Brain microvascular endothelial cell (primary cell): ENCODE results near the gene PRTN3.

Experiments
- DNase-seq: peaks from one replicate; pipeline ENCODE4 v3.0.0-alpha.2; 2020
- H3K27ac ChIP-seq: fragments of 250-450 bp; sonication (Bioruptor Pico); 2 replicates; pipeline ENCODE4 v1.5.1; 2020; ENCODE audit warnings: mild to moderate bottlenecking, moderate library complexity
- H3K27me3 ChIP-seq: fragments of 250-450 bp; sonication (Bioruptor Pico); replicated peaks from 2 replicates; pipeline ENCODE4 v1.5.1; 2020; ENCODE audit warnings: mild to moderate bottlenecking
- H3K36me3 ChIP-seq: fragments of 250-450 bp; sonication (Bioruptor Pico); replicated peaks from 2 replicates; pipeline ENCODE4 v1.5.1; 2020; ENCODE audit warnings: mild to moderate bottlenecking
- H3K4me3 ChIP-seq: 2 replicates; pipeline ENCODE4 v1.5.1; 2011; ENCODE audit warnings: low read depth, mild to moderate bottlenecking, control low read depth, low read length, moderate library complexity
- in situ Hi-C: cut with HindIII; loops from 2 replicates; pipeline ENCODE4 v1.10.0; 2017; ENCODE audit warnings: low sequenced_read_pairs, low pct_ligation_motif_present
- TF ChIP-seq, protein P1 (sequence below): IDR thresholded peaks from 2 replicates; pipeline ENCODE4 v1.5.1; 2011; ENCODE audit warnings: low read depth, mild to moderate bottlenecking, moderate library complexity, low read length, control low read depth, inconsistent platforms; ENCODE audit errors: missing control alignments

PRTN3 gene

DNA sequence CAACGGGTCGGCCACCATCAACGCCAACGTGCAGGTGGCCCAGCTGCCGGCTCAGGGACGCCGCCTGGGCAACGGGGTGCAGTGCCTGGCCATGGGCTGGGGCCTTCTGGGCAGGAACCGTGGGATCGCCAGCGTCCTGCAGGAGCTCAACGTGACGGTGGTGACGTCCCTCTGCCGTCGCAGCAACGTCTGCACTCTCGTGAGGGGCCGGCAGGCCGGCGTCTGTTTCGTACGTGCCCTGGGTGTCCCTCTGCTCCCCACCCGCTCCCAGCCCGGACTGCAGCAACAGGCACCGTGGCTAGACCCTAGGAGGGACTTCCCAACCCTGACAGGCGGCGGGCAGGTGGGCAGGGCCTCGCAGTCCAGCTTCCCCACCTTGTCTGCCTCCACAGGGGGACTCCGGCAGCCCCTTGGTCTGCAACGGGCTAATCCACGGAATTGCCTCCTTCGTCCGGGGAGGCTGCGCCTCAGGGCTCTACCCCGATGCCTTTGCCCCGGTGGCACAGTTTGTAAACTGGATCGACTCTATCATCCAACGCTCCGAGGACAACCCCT is 14.8 kb downstream of the PRTN3 start:
- TF ChIP-seq, protein P1, sequence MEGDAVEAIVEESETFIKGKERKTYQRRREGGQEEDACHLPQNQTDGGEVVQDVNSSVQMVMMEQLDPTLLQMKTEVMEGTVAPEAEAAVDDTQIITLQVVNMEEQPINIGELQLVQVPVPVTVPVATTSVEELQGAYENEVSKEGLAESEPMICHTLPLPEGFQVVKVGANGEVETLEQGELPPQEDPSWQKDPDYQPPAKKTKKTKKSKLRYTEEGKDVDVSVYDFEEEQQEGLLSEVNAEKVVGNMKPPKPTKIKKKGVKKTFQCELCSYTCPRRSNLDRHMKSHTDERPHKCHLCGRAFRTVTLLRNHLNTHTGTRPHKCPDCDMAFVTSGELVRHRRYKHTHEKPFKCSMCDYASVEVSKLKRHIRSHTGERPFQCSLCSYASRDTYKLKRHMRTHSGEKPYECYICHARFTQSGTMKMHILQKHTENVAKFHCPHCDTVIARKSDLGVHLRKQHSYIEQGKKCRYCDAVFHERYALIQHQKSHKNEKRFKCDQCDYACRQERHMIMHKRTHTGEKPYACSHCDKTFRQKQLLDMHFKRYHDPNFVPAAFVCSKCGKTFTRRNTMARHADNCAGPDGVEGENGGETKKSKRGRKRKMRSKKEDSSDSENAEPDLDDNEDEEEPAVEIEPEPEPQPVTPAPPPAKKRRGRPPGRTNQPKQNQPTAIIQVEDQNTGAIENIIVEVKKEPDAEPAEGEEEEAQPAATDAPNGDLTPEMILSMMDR, result no peak
- H3K27me3 ChIP-seq, result peaks cover 2% of the 10 kb centered on the region
- H3K4me3 ChIP-seq, result no peak overlapping the region
- DNase-seq, result no peak
- no peaks in the 10 kb centered on the region for H3K36me3 ChIP-seq
- in situ Hi-C loops, result no loop called here
- H3K27ac ChIP-seq, result no peak overlapping the region

DNA sequence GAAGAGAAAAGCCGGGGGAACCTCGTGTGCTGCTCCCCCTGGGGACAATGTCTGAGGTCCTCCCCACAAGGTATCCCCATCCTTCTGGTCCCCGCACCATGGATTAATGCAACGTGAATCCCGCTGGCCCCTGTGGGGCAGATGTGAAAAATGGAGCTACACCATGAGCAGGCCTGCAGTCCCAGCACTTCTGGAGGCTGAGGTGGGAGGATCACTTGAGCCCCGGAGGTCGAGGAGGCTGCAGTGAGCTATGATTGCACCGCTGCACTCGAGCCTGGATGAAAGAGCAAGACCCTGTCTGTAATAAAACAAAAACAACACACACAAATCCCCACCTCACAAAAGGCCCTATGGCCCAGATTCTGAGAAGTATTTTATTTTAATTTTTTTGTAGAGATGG is 17.5 kb downstream of the PRTN3 start:
- Histone ChIP-seq H3K27ac (no peak overlapping the region), H3K27me3 (peaks cover 4% of the 10 kb centered on the region), H3K36me3 (no peaks in the 10 kb centered on the region), H3K4me3 (no peak overlapping the region)
- in situ Hi-C loops, result no loop called here
- DNase-seq, result no peak
- TF ChIP-seq, protein P1, result no peak

DNA sequence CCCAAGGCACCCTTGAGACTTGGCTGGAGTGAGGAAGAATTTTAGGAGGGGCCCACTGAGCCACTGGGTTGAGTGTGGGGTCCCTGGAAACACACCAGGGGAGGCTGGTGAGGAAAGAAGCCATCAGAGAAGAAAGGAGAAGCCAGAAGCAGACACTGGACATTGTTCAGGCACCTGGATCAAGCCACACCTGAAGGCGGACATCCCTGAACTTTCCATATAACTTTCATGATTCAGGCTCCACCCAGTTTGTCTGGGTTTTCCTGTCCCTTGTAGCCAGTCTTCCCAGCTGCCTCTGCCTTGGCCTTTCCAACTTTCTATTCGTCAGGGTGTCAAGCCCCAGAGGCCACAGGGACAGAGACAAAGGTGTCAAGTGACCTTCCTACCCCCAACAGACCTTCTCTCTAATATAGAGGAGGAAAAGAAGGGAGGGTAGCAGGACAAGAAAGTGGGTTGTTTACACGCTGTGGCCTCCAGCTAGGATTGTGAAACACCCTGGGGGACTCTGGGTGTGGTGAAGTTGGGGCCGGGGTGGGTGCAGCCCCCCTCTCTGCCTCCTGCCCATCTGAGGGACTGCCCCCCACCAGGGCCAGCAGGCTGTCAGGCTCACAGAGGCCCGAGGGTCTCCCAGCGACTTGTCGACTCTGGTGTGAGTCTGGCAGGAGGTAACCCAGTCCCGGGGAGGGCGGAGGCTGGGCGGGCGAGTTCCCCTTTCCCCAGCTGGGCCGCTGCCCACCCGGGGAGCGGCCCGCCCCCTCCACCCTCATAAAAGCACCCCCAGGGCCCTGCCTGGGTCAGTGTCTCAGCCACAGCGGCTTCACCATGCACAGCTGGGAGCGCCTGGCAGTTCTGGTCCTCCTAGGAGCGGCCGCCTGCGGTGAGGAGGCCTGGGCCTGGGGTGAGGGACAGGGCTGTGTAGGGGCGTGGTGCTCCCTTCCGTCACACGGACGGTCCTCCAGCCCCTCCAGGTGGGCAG is 18.4 kb downstream of the PRTN3 start, which contains the start of gene CFD:
Gene CFD (plus strand): TSS at position 797 of the 976 bp plus-strand sequence. CDS start 26 bp downstream, at position 823.
- no peak within 1 kb of the TSS for H3K27ac ChIP-seq
- no peak within 1 kb of the TSS for H3K4me3 ChIP-seq
- in situ Hi-C loops, result no loop called here
- peaks cover 4% of the 10 kb centered on the region for H3K27me3 ChIP-seq
- no peaks in the 10 kb centered on the region for H3K36me3 ChIP-seq
- no peak for DNase-seq
- TF ChIP-seq, protein P1, result no peak

DNA sequence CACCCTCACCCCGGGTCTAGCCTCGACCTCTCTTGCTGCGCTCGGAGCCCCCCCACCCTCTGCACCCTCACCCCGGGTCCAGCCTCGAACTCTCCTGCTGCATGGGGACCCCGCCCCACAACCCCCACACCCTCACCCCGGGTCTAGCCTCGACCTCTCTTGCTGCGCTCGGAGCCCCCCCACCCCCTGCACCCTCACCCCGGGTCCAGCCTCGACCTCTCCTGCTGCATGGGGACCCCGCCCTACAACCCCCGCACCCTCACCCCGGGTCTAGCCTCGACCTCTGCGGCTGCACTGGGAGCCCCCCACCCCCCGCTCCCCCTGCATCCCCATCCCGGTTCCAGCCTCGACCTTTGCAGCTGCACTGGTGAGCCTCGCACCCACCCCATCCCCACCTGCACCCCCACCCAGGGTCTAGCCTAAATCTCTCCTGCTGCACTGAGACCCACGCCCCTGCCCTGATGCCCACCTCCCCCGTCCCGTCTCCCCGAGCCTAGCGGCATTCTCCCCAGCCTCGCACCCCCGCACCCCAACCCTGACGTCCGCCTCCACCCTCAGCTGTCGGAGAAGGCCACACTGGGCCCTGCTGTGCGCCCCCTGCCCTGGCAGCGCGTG is 20.4 kb downstream of the PRTN3 start:
- Histone ChIP-seq H3K36me3 (no peaks in the 10 kb centered on the region), H3K27ac (no peak overlapping the region), H3K4me3 (no peak overlapping the region), H3K27me3 (peaks cover 4% of the 10 kb centered on the region)
- DNase-seq, result no peak
- in situ Hi-C loops, result no loop called here
- TF ChIP-seq, protein P1, result no peak

DNA sequence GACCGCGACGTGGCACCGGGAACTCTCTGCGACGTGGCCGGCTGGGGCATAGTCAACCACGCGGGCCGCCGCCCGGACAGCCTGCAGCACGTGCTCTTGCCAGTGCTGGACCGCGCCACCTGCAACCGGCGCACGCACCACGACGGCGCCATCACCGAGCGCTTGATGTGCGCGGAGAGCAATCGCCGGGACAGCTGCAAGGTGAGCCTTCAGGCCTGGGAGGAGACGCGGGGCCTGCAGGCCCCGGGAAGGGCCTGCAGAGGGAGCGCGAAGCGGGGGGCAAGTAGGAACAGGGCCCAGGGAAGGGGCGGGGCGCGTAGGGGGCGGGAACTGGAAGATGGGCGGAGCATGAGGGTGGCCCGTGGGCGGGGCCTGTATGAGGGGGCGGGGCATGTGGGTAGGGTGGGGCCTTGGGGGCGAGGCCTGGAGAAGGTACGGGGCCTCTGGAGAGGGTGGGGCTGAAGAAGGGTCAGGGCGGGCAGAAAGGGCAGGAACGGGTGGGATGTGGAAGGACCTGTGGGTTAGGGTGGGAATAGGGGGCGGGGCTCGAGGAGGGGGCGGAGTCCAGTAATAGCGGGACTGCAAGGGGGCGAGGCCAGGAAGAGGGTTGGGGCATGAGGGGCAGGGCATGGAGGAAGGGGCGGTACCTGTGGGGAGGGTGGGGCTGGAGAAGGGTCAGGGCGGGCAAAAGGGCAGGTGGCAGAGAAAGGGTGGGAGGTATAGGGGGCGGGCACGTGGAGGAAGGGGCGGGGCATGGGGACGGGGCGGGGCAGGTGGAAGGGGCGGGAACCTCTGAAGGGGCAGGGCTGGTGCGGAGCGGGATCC is 21.2 kb downstream of the PRTN3 start:
- H3K27me3 ChIP-seq, result peaks cover 4% of the 10 kb centered on the region
- no peak overlapping the region for H3K27ac ChIP-seq
- in situ Hi-C loops, result no loop called here
- no peak overlapping the region for H3K4me3 ChIP-seq
- TF ChIP-seq, protein P1, result peak; percentile 12
- no peak for DNase-seq
- H3K36me3 ChIP-seq, result no peaks in the 10 kb centered on the region
